GOT3 (cell line): ENCODE measurements around the gene ATXN10.

Experiments
- DNase-seq: peaks from one replicate; lab custom pipeline; 2025; ENCODE audit warnings: mixed read lengths; lab: John Stamatoyannopoulos, UW

Gene ATXN10

GRCh38 chr22:45830531-45831245 is 159.1 kb downstream of the ATXN10 start:
- no peak for DNase-seq

GRCh38 chr22:45831394-45831793 is 159.8 kb downstream of the ATXN10 start:
- DNase-seq = no peak

- no peak for DNase-seq
These were observed 160.5 kb downstream of the ATXN10 start for GRCh38 chr22:45832180-45832579.

- no peak for DNase-seq
These were observed 161.4 kb downstream of the ATXN10 start for GRCh38 chr22:45832959-45833580.

- no peak for DNase-seq
These were observed 162.0 kb downstream of the ATXN10 start for GRCh38 chr22:45833613-45834012.

- no peak for DNase-seq
These were observed 162.6 kb downstream of the ATXN10 start for GRCh38 chr22:45834241-45834640.

- no peak for DNase-seq
These were observed 163.2 kb downstream of the ATXN10 start for GRCh38 chr22:45834795-45835194.

GRCh38 chr22:45836418-45837169 is 165.0 kb downstream of the ATXN10 start:
- DNase-seq = no peak

- DNase-seq = no peak
These were observed 165.9 kb downstream of the ATXN10 start for GRCh38 chr22:45837508-45837907.

- DNase-seq = no peak
These were observed 166.8 kb downstream of the ATXN10 start for GRCh38 chr22:45838305-45838887.

- DNase-seq = no peak
These were observed 168.8 kb downstream of the ATXN10 start for GRCh38 chr22:45840483-45840882.

GRCh38 chr22:45842291-45842991 is 170.8 kb downstream of the ATXN10 start:
- no peak for DNase-seq

GRCh38 chr22:45843031-45843430 is 171.4 kb downstream of the ATXN10 start:
- no peak for DNase-seq

- no peak for DNase-seq
These were observed 172.4 kb downstream of the ATXN10 start for GRCh38 chr22:45843986-45844385.

GRCh38 chr22:45845076-45845487 is 173.4 kb downstream of the ATXN10 start:
- no peak for DNase-seq

GRCh38 chr22:45846952-45847351 is 175.3 kb downstream of the ATXN10 start:
- DNase-seq = no peak

- DNase-seq = no peak
These were observed 177.3 kb downstream of the ATXN10 start for GRCh38 chr22:45848904-45849303.

- no peak for DNase-seq
These were observed 181.2 kb downstream of the ATXN10 start for GRCh38 chr22:45852826-45853225.

GRCh38 chr22:45855961-45856360 is 184.3 kb downstream of the ATXN10 start:
- DNase-seq = no peak

GRCh38 chr22:45857519-45857918 is 185.9 kb downstream of the ATXN10 start:
- no peak for DNase-seq

GRCh38 chr22:45859231-45860161 is 187.9 kb downstream of the ATXN10 start:
- DNase-seq = no peak
